Stimulated activated naive CD4-positive, alpha-beta T cell treated with Interleukin-2 at 50 U/mL for 16 hours (primary cell): ENCODE measurements around the gene FBXW12.

ENCODE experiments used
- DNase-seq: peaks from one replicate; lab custom pipeline; 2025; lab: John Stamatoyannopoulos, UW

FBXW12 gene

GRCh38 chr3:48407542-48408099 lies 35.6 kb downstream of the FBXW12 start:
- DNase-seq: no peak

GRCh38 chr3:48408823-48409281 lies 36.8 kb downstream of the FBXW12 start:
- no peak for DNase-seq

- DNase-seq: no peak
Observed at GRCh38 chr3:48409291-48410201, 37.5 kb downstream of the FBXW12 start.

- DNase-seq: no peak
Observed at GRCh38 chr3:48410205-48411040, 38.4 kb downstream of the FBXW12 start.

- no peak for DNase-seq
Observed at GRCh38 chr3:48411041-48411588, 39.1 kb downstream of the FBXW12 start.

GRCh38 chr3:48411606-48412374 lies 39.8 kb downstream of the FBXW12 start:
- DNase-seq: no peak

GRCh38 chr3:48412375-48413001 lies 40.5 kb downstream of the FBXW12 start:
- DNase-seq: no peak

GRCh38 chr3:48413086-48413485 lies 41.1 kb downstream of the FBXW12 start:
- no peak for DNase-seq

GRCh38 chr3:48413611-48414010 lies 41.6 kb downstream of the FBXW12 start:
- DNase-seq: no peak

GRCh38 chr3:48414376-48415250 lies 42.6 kb downstream of the FBXW12 start:
- no peak for DNase-seq

GRCh38 chr3:48415251-48415953 lies 43.4 kb downstream of the FBXW12 start:
- DNase-seq: no peak

- no peak for DNase-seq
Observed at GRCh38 chr3:48416091-48416505, 44.1 kb downstream of the FBXW12 start.

- no peak for DNase-seq
Observed at GRCh38 chr3:48416546-48416945, 44.5 kb downstream of the FBXW12 start.

- no peak for DNase-seq
Observed at GRCh38 chr3:48417529-48418108, 45.6 kb downstream of the FBXW12 start.

GRCh38 chr3:48418140-48418539 lies 46.1 kb downstream of the FBXW12 start:
- DNase-seq: no peak

GRCh38 chr3:48418651-48419050 lies 46.6 kb downstream of the FBXW12 start:
- DNase-seq: no peak

- DNase-seq: no peak
Observed at GRCh38 chr3:48419149-48419548, 47.1 kb downstream of the FBXW12 start.

GRCh38 chr3:48419597-48419996 lies 47.6 kb downstream of the FBXW12 start:
- DNase-seq: no peak

- no peak for DNase-seq
Observed at GRCh38 chr3:48420561-48420960, 48.5 kb downstream of the FBXW12 start.
